Activated CD4-positive, alpha-beta T cell treated with anti-CD3 and anti-CD28 coated beads for 48 hours (primary cell): ENCODE measurements around the gene PPP1R13B.

Experiments used
- DNase-seq: peaks from one replicate; pipeline ENCODE4 v3.0.0-alpha.2; 2020

PPP1R13B gene

GRCh38 chr14:103725739-103726395 lies 121.5 kb downstream of the PPP1R13B start:
- DNase-seq: no peak

- no peak for DNase-seq
These were observed 122.2 kb downstream of the PPP1R13B start for GRCh38 chr14:103725001-103725682.

- DNase-seq: no peak
These were observed 123.3 kb downstream of the PPP1R13B start for GRCh38 chr14:103724116-103724515.

GRCh38 chr14:103723748-103724081 lies 123.7 kb downstream of the PPP1R13B start:
- DNase-seq: no peak

- DNase-seq: peak; percentile 65
These were observed 125.8 kb downstream of the PPP1R13B start for GRCh38 chr14:103721334-103722120.

- DNase-seq: no peak
These were observed 127.6 kb downstream of the PPP1R13B start for GRCh38 chr14:103719751-103720150.

- no peak for DNase-seq
These were observed 128.8 kb downstream of the PPP1R13B start for GRCh38 chr14:103718572-103718971.

GRCh38 chr14:103716899-103717411 lies 130.4 kb downstream of the PPP1R13B start:
- no peak for DNase-seq

GRCh38 chr14:103716091-103716801 lies 131.1 kb downstream of the PPP1R13B start:
- DNase-seq: no peak

GRCh38 chr14:103715052-103716000 lies 132.0 kb downstream of the PPP1R13B start, which contains the start of the genes XRCC3 and ZFYVE21:
TSS of gene XRCC3 (minus strand) at chr14:103715451. CDS start at chr14:103711087, 4,364 bp downstream.
TSS of gene ZFYVE21 (plus strand) at chr14:103715810. CDS start at chr14:103715842, 32 bp downstream.
- DNase-seq: peak; percentile 100

- no peak for DNase-seq
These were observed 133.2 kb downstream of the PPP1R13B start for GRCh38 chr14:103714063-103714724.

- DNase-seq: no peak
These were observed 133.9 kb downstream of the PPP1R13B start for GRCh38 chr14:103713304-103714062.

GRCh38 chr14:103712633-103713247 lies 134.6 kb downstream of the PPP1R13B start:
- no peak for DNase-seq

GRCh38 chr14:103711516-103712431 lies 135.6 kb downstream of the PPP1R13B start:
- DNase-seq: no peak

- DNase-seq: no peak
These were observed 136.5 kb downstream of the PPP1R13B start for GRCh38 chr14:103710771-103711377.

GRCh38 chr14:103709814-103710213 lies 137.6 kb downstream of the PPP1R13B start:
- DNase-seq: no peak

- no peak for DNase-seq
These were observed 138.6 kb downstream of the PPP1R13B start for GRCh38 chr14:103708750-103709187.
